ENCODE data around the gene GBP7. TPM values are rescaled to one million over a fixed set of nuclear protein-coding genes. Genes with fewer than 3 reads are reported as not detected.

GBP7 gene
- total and polyA plus RNA-seq, 8 donors: 0.09 to 0.39 (median 0.15) TPM; not detected in 1

- ATAC-seq (no peak), DNase-seq (no peak)
- Histone ChIP-seq H3K9me3 (peaks cover 0 to 8% of the 10 kb centered on the region in 2 donors), H3K4me1 (no peaks in the 10 kb centered on the region), H3K36me3 (no peaks in the 10 kb centered on the region), H3K4me3 (no peak overlapping the region), H3K27ac (no peak overlapping the region), H3K27me3 (no peaks in the 10 kb centered on the region)
- intact Hi-C loops (cut with DNase I): loop anchor here in 1 of 2 donors (10.0 kb wide), 1 partner anchor 259 kb away; no protein-coding TSS in a partner anchor
- no peak for TF ChIP-seq CTCF (IDR thresholded peaks at IDR 0.05)
These were observed 80.1 kb downstream of the GBP7 start for GRCh38 chr1:89095737-89096136.

GRCh38 chr1:89089962-89090361, 85.8 kb downstream of the GBP7 start:
- Histone ChIP-seq H3K4me3 (no peak overlapping the region), H3K9me3 (no peaks in the 10 kb centered on the region), H3K27me3 (no peaks in the 10 kb centered on the region), H3K36me3 (no peaks in the 10 kb centered on the region), H3K4me1 (no peaks in the 10 kb centered on the region), H3K27ac (no peak overlapping the region)
- no peak for TF ChIP-seq CTCF (IDR thresholded peaks at IDR 0.05)
- ATAC-seq (no peak), DNase-seq (no peak)
- intact Hi-C loops (cut with DNase I): loop anchor here in 1 of 2 donors (10.0 kb wide), 1 partner anchor 265 kb away; no protein-coding TSS in a partner anchor

- Histone ChIP-seq H3K27ac (no peak overlapping the region), H3K4me1 (no peaks in the 10 kb centered on the region), H3K4me3 (no peak overlapping the region), H3K27me3 (no peaks in the 10 kb centered on the region), H3K9me3 (no peaks in the 10 kb centered on the region), H3K36me3 (no peaks in the 10 kb centered on the region)
- peak in 1 of 4 donors; percentile 28 for DNase-seq
- intact Hi-C loops (cut with DNase I): no loop called here
- no peak for TF ChIP-seq CTCF (IDR thresholded peaks at IDR 0.05)
- no peak for ATAC-seq
These were observed 87.2 kb downstream of the GBP7 start for GRCh38 chr1:89088572-89088971.

GRCh38 chr1:89087241-89087640, 88.6 kb downstream of the GBP7 start:
- Histone ChIP-seq H3K4me1 (no peaks in the 10 kb centered on the region), H3K27me3 (no peaks in the 10 kb centered on the region), H3K4me3 (no peak overlapping the region), H3K27ac (no peak overlapping the region), H3K36me3 (no peaks in the 10 kb centered on the region), H3K9me3 (no peaks in the 10 kb centered on the region)
- no peak for DNase-seq
- no peak for TF ChIP-seq CTCF (IDR thresholded peaks at IDR 0.05)
- ATAC-seq: no peak
- intact Hi-C loops (cut with DNase I): no loop called here

GRCh38 chr1:89085781-89086180, 90.0 kb downstream of the GBP7 start:
- H3K27me3 ChIP-seq: no peaks in the 10 kb centered on the region
- no peak overlapping the region for H3K4me3 ChIP-seq
- H3K27ac ChIP-seq: no peak overlapping the region
- TF ChIP-seq CTCF (IDR thresholded peaks at IDR 0.05): peak; percentile 48 to 79
- H3K9me3 ChIP-seq: no peaks in the 10 kb centered on the region
- intact Hi-C loops (cut with DNase I): no loop called here
- DNase-seq: peak in 2 of 4 donors; percentile 19 to 60
- peaks cover 0 to 8% of the 10 kb centered on the region in 2 donors for H3K4me1 ChIP-seq
- peak; percentile 75 for ATAC-seq
- H3K36me3 ChIP-seq: no peaks in the 10 kb centered on the region

Other genes with a start within 250 kb of the GBP7 start
- gene KYAT3, start 183.4 kb downstream of the GBP7 start, total RNA-seq: 10 to 100 TPM; 16.4 to 20.5 TPM
- 10 to 100 TPM; 25.2 to 50.8 (median 34.5) TPM for gene KYAT3, start 183.4 kb downstream of the GBP7 start, polyA plus RNA-seq (ENCODE audit: insufficient read length in 6 of 6)
- gene RBMXL1, start 183.4 kb downstream of the GBP7 start, total RNA-seq: 10 to 100 TPM; 15.3 to 16.3 TPM
- 10 to 100 TPM; 16.2 to 23.1 (median 21.5) TPM for gene RBMXL1, start 183.4 kb downstream of the GBP7 start, polyA plus RNA-seq (ENCODE audit: insufficient read length in 6 of 6)
- 10 to 100 TPM; 31.0 to 32.6 TPM for gene GBP3, start 153.1 kb downstream of the GBP7 start, total RNA-seq
- gene GBP3, start 153.1 kb downstream of the GBP7 start, polyA plus RNA-seq (ENCODE audit: insufficient read length in 6 of 6): 10 to 100 TPM in 4 of 6 donors, 1 to 10 TPM in 2; 8.5 to 21.2 (median 12.0) TPM
- 10 to 100 TPM; 51.3 to 64.3 TPM for gene GBP1, start 110.8 kb downstream of the GBP7 start, total RNA-seq
- gene GBP1, start 110.8 kb downstream of the GBP7 start, polyA plus RNA-seq (ENCODE audit: insufficient read length in 6 of 6): 10 to 100 TPM; 38.7 to 55.3 (median 44.1) TPM
- gene GBP2, start 49.9 kb downstream of the GBP7 start, total RNA-seq: 10 to 100 TPM; 36.3 to 67.2 TPM
- gene GBP2, start 49.9 kb downstream of the GBP7 start, polyA plus RNA-seq (ENCODE audit: insufficient read length in 6 of 6): 1 to 10 TPM; 2.8 to 7.1 (median 4.1) TPM
- gene GBP4, start 22.9 kb upstream of the GBP7 start, total RNA-seq: 10 to 100 TPM; 13.4 to 30.3 TPM
- 10 to 100 TPM; 12.9 to 25.1 (median 19.5) TPM for gene GBP4, start 22.9 kb upstream of the GBP7 start, polyA plus RNA-seq (ENCODE audit: insufficient read length in 6 of 6)
- 10 to 100 TPM in 1 of 2 donors, 1 to 10 TPM in 1; 3.0 to 17.4 TPM for gene GBP5, start 96.9 kb upstream of the GBP7 start, total RNA-seq
- 1 to 10 TPM in 5 of 6 donors, under 1 TPM in 1; 0.55 to 1.8 (median 1.3) TPM for gene GBP5, start 96.9 kb upstream of the GBP7 start, polyA plus RNA-seq (ENCODE audit: insufficient read length in 6 of 6)
- 1 to 10 TPM in 1 of 2 donors, under 1 TPM in 1; 0.73 to 1.3 TPM for gene GBP6, start 188.1 kb upstream of the GBP7 start, total RNA-seq
- 1 to 10 TPM in 1 of 6 donors, under 1 TPM in 5; 0.26 to 1.3 (median 0.55) TPM for gene GBP6, start 188.1 kb upstream of the GBP7 start, polyA plus RNA-seq (ENCODE audit: insufficient read length in 6 of 6)